Thoracic aorta (tissue), 2 donors: Measurements from ENCODE around the gene BORCS5. TPM values are rescaled to one million over a fixed set of nuclear protein-coding genes. Genes with fewer than 3 reads are reported as not detected.

Experiments
- ATAC-seq: fragments of 150-250 bp; one replicate; pipeline ENCODE4 v1.8.0; 2017; ENCODE audit warnings: low read depth; ENCODE audit not compliant: insufficient number of reproducible peaks, low FRiP score
- DNase-seq: peaks from one replicate; pipeline ENCODE4 v3.0.0-alpha.2; 2020; ENCODE audit warnings: low spot score
- H3K27ac ChIP-seq, 2 donors: fragments of 200-600 bp; sonication (generic); 1 replicate in 1 of 2; 2 replicates in 1 of 2; pipeline ENCODE4 v1.5.1; 2016; ENCODE audit warnings: mild to moderate bottlenecking in 2 of 2, moderate library complexity in 2 of 2
- H3K27me3 ChIP-seq: fragments of 200-600 bp; sonication (generic); replicated peaks from 2 replicates; pipeline ENCODE4 v1.6.0; 2016; ENCODE audit warnings: mild to moderate bottlenecking; ENCODE audit not compliant: insufficient read depth
- H3K36me3 ChIP-seq: fragments of 200-600 bp; sonication (generic); one replicate; pipeline ENCODE4 v1.5.1; 2016
- H3K4me1 ChIP-seq, 2 donors: fragments of 200-600 bp; sonication (generic); 1 replicate in 1 of 2; 2 replicates in 1 of 2; pipeline versions ENCODE4 v1.5.1 to v1.6.0; 2016; ENCODE audit warnings: low read depth in 2 of 2, mild to moderate bottlenecking in 1 of 2; ENCODE audit not compliant: control insufficient read depth in 1 of 2
- H3K4me3 ChIP-seq: fragments of 200-600 bp; sonication (generic); 2 replicates; pipeline ENCODE4 v1.5.1; 2016; ENCODE audit warnings: mild to moderate bottlenecking
- H3K9me3 ChIP-seq: fragments of 200-600 bp; sonication (generic); 2 replicates; pipeline ENCODE4 v1.5.1; 2016
- total RNA-seq, 2 donors: library from RNA; depleted of rRNA; stranded (reverse); fragments of >200 nt; gene quantifications; one replicate each; pipeline versions ENCODE4 v1.1.0 to v1.2.3, GENCODE V29; 2016
- TF ChIP-seq, protein P1 (sequence below): fragments of 200-600 bp; sonication (generic); IDR thresholded peaks from one replicate; pipeline ENCODE4 v1.5.1; 2019; ENCODE audit warnings: antibody characterized with exemption

Gene BORCS5
- total RNA-seq, 2 donors from 2014 or later: 20.6 to 27.1 TPM

GRCh38 chr12:12508612-12509011, 151.7 kb downstream of the BORCS5 start:
- no peak for ATAC-seq
- Histone ChIP-seq H3K36me3 (no peaks in the 10 kb centered on the region), H3K27ac (no peak overlapping the region), H3K27me3 (no peaks in the 10 kb centered on the region), H3K4me1 (peaks cover 38 to 56% of the 10 kb centered on the region in 2 donors), H3K9me3 (no peaks in the 10 kb centered on the region), H3K4me3 (no peak overlapping the region)
- TF ChIP-seq, protein P1, sequence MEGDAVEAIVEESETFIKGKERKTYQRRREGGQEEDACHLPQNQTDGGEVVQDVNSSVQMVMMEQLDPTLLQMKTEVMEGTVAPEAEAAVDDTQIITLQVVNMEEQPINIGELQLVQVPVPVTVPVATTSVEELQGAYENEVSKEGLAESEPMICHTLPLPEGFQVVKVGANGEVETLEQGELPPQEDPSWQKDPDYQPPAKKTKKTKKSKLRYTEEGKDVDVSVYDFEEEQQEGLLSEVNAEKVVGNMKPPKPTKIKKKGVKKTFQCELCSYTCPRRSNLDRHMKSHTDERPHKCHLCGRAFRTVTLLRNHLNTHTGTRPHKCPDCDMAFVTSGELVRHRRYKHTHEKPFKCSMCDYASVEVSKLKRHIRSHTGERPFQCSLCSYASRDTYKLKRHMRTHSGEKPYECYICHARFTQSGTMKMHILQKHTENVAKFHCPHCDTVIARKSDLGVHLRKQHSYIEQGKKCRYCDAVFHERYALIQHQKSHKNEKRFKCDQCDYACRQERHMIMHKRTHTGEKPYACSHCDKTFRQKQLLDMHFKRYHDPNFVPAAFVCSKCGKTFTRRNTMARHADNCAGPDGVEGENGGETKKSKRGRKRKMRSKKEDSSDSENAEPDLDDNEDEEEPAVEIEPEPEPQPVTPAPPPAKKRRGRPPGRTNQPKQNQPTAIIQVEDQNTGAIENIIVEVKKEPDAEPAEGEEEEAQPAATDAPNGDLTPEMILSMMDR: no peak
- DNase-seq: no peak

DNA sequence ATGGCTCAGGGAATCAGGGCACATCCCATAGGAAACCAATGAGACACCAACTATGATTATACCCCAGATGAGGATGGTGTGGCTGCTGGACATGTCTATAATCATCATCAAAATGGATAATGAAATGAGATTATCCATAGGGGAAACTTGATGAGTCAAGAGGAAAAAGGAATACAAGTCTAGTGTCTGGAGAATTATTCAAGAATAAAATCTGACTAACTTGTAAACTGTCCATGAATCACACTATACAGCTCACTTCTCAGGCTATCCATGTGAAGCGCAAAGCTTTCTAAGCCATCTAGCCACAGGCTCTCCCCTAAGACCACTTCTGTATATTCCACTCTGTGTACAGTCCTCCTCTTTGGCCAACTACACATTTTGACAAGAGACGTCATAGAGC, 153.3 kb downstream of the BORCS5 start:
- Histone ChIP-seq H3K27me3 (no peaks in the 10 kb centered on the region), H3K4me3 (no peak overlapping the region), H3K9me3 (no peaks in the 10 kb centered on the region), H3K36me3 (no peaks in the 10 kb centered on the region), H3K4me1 (peaks cover 36 to 61% of the 10 kb centered on the region in 2 donors), H3K27ac (no peak overlapping the region)
- ATAC-seq (no peak), DNase-seq (no peak)
- TF ChIP-seq, protein P1: no peak

DNA sequence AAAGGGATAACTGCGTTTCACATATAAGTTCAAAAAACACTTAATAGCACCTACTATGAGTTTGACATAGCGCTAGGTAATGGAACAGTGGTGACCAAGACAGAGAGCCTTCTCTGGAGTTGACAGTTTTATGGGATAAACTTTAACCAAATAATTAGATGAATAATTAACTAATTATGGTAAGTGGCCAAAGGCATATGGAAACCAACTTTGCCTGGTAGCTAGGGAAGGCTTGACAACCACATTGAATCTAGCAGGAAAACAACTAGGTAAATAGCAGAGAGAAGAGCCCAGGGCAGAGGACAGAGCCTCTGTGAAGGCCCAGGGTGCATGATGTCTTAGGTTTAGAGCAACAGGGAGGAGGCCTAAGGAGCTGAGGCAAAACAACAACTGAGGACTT, 153.7 kb downstream of the BORCS5 start:
- TF ChIP-seq, protein P1: no peak
- Histone ChIP-seq H3K9me3 (no peaks in the 10 kb centered on the region), H3K36me3 (no peaks in the 10 kb centered on the region), H3K4me1 (peaks cover 32 to 57% of the 10 kb centered on the region in 2 donors), H3K4me3 (no peak overlapping the region), H3K27ac (no peak overlapping the region), H3K27me3 (no peaks in the 10 kb centered on the region)
- DNase-seq (no peak), ATAC-seq (no peak)

DNA sequence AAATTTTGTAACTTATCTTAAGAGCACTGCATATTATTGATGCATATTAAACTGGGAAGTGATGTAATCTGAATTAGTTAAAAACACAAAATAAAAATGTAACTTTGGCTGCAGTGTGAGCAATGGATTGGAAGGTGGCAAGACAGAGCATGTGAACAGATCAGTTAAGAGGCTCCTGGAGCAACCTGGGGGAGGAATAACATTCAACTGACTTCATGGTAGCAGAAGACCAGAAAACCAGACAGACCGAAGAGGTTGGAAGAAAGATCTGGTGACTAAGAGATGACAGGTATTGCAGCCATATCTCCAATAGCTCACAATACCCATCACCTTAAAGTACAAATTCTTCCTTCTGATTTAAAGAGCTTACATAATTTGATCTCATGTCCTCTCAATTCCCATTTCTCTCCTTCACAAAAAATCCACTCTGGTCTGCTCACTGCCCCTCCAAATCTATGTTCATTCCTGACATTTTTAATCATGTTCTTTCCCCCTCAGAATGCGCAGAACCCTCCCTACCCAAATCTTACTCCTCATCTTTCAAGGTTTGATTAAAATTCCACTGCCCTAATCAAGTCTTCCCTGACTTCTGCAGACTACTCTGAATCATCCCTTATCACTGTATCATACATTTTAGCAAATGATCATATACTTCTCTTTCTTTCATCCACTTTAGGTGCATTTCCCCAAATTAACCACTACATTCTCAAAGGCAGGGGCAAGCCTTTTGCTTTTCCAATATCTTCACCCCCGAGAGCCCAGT, 154.3 kb downstream of the BORCS5 start:
- H3K36me3 ChIP-seq: no peaks in the 10 kb centered on the region
- H3K27me3 ChIP-seq: no peaks in the 10 kb centered on the region
- ATAC-seq (no peak), DNase-seq (no peak)
- H3K4me3 ChIP-seq: no peak overlapping the region
- peaks cover 28 to 50% of the 10 kb centered on the region in 2 donors for H3K4me1 ChIP-seq
- no peak overlapping the region for H3K27ac ChIP-seq
- H3K9me3 ChIP-seq: no peaks in the 10 kb centered on the region
- TF ChIP-seq, protein P1: no peak

DNA sequence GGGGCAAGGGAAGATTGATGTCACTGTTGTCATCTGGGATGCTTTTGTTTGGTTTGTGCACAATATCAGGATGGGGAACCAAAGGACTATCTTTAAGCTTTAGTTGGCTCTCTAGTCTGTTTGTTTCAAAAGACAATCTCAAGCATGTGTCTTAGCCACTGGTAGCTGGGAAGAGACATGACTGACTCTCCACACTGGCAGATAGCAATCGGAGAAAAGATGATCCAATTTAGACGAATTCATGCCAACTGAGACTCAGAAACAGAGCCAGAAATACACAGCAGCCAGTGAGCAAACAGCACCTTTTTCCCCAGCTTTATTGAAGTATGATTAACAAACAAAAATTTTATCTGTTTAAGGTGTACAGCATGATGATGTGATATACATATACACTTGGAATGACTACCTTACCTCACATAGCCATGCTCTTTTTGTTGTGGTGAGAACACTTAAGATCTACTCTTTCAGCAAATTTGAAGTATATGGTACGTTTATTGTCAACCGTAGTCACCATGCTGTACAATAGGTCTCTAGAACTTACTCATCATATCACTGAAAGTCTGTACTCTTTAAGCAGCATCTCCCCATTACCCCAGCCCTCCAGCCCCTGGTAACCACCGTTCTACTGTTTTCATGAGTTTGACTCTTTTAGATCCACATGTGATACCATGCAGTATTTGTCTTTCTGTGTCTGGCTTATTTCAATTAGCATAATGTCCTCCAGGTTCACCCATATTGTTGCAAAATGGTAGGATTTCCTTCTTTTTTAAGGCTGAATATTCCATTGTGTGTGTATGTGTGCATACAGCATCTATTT, 155.2 kb downstream of the BORCS5 start:
- H3K27ac ChIP-seq: peak overlapping the region in 1 of 2 donors; percentile 37
- DNase-seq (no peak), ATAC-seq (no peak)
- TF ChIP-seq, protein P1: no peak
- no peaks in the 10 kb centered on the region for H3K9me3 ChIP-seq
- no peak overlapping the region for H3K4me3 ChIP-seq
- peaks cover 19 to 41% of the 10 kb centered on the region in 2 donors for H3K4me1 ChIP-seq
- no peaks in the 10 kb centered on the region for H3K36me3 ChIP-seq
- H3K27me3 ChIP-seq: no peaks in the 10 kb centered on the region
